Superior temporal gyrus (tissue), 1 donor: ENCODE results near the gene HOTAIR.
A peak's percentile ranks its signal among the peaks of the same experiment; 100 is the strongest.

ENCODE experiments used
- DNase-seq: peaks from one replicate; pipeline ENCODE4 v3.0.0-alpha.2; 2016; ENCODE audit errors: extremely low spot score

Gene HOTAIR

DNA sequence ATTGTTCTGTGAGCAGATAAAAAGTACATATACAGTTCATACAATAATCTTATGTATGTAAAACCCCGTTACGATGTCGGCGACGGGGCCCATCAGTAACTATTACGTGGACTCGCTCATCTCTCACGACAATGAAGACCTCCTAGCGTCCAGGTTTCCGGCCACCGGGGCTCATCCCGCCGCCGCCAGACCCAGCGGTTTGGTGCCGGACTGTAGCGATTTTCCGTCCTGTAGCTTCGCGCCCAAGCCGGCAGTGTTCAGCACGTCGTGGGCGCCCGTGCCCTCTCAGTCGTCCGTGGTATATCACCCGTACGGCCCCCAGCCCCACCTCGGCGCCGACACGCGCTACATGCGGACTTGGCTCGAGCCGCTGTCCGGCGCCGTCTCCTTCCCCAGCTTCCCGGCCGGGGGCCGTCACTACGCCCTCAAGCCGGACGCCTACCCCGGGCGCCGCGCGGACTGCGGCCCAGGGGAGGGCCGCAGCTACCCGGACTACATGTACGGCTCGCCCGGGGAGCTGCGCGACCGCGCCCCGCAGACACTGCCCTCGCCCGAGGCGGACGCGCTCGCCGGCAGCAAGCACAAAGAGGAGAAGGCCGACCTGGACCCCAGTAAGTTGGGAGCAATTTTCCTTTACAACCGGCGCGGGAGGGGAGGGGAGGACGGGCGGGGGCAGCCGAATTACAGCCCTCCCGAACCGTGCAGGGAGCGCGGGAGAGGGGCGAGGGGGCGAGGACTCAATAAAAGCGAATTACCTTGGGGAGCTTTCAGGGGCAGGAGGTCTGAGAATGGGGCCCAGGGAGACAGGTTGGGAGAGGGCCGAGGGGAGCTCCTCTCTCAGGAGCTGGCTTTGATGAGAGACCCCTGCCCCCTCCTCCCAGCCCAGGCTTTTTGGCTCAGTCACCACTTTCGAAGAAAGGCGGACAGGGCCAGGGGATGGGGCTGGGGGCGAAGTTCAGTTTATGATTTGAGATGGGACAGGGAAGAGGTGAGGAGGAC, 25.7 kb upstream of the HOTAIR start, which contains the start of gene HOXC9:
TSS of gene HOXC9 (plus strand) at position 46 of the 999 bp plus-strand sequence. CDS start at position 74, 28 bp downstream.
- DNase-seq, result no peak

GRCh38 chr12:53999559-54000115, 24.9 kb upstream of the HOTAIR start:
- no peak for DNase-seq

GRCh38 chr12:53998900-53999236, 24.1 kb upstream of the HOTAIR start:
- no peak for DNase-seq

GRCh38 chr12:53998110-53998899, 23.6 kb upstream of the HOTAIR start:
- DNase-seq, result no peak

DNA sequence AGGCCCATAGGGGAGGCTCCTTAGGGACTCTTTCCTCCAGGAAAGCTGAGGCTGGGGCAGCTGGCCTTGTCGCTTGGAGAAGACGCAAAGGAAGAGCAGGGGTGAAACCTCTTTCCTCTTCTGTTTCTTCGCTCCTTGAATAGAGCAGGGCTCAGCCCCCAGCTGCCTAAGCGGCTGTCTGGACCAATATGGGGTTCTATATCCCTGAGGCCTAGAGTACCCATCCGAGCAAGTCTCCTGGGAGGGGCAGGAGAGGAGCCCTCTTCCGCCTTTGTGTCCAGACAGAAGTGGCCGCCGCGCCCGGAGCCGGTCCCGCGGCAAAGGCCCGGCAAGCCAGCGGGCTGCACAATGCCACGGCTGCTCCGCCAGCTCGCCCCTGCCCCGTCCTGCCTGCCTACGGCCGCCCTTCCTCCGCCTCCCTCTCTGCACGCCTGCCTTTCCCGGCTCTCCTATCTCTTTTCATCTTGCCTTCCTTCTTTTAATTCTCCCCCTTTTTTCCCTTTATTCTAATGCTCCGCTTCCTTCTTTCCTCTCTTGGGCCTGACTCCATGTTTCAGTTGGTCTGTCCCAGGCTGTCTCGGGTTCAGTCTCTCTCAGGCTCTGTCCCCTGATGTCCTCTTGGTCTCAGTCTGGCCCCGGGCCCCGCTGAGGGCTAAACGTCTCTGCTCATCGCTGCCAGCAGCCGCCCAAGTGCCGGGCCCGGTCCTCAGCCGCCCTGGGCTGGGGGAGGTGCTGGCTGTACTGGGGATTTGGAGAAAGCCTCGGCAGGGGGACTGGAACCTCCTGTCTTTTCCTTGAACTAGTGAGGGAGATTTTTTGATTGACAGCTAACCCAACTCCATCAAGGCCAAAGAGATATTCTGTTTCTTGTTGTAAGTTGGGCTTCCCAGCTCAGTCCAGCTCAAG, 22.7 kb upstream of the HOTAIR start:
- DNase-seq, result no peak

DNA sequence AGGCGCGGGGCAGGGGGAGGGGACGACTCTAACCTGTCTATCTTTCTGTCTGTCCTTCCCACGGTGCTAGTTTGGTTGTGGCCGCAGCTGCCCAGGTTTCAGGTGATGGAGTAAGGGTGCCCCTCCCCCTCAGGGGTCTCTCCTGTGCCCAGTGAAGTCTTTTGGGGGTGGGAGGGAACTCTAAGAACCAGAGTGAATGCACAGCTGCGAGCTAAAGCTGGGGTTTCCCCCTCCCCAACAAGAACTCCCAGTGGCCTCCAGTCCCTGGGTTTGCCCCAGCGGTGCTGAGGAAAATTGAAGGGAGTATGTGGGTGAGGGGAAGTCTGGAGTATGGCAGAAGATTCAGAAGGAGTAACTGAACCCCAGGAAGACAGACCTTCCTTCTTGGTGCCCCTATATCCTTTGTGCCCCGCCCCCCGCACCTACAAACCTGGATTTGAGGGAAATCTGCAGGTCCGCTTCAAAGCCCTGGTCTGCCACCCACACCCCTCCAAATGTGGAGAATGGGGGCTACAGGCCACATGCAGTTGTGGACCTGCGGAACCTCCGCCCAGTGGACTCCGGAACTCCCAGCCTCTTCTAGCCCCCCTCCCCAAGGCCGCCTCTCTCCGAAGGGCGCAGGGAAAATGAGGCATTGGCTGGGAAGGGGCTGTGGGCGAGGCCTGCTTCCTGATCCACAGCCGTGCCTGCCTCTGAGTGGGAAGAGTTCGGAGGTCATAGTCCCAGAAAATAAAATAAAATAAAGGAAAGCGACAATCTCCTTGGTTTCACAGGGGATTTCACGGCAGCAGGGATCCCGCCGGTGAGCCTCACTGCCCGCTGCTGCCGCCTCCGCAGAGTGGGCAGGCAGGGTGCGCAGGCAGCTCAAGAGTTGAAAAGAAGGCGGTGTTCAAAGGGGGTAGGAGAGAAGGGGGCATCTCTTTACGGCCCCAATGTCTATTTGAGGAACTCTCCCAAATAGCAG, 21.8 kb upstream of the HOTAIR start:
- no peak for DNase-seq

GRCh38 chr12:53995378-53996239, 20.9 kb upstream of the HOTAIR start:
- no peak for DNase-seq

- DNase-seq, result no peak
Measured at GRCh38 chr12:53995002-53995377, 20.2 kb upstream of the HOTAIR start.

DNA sequence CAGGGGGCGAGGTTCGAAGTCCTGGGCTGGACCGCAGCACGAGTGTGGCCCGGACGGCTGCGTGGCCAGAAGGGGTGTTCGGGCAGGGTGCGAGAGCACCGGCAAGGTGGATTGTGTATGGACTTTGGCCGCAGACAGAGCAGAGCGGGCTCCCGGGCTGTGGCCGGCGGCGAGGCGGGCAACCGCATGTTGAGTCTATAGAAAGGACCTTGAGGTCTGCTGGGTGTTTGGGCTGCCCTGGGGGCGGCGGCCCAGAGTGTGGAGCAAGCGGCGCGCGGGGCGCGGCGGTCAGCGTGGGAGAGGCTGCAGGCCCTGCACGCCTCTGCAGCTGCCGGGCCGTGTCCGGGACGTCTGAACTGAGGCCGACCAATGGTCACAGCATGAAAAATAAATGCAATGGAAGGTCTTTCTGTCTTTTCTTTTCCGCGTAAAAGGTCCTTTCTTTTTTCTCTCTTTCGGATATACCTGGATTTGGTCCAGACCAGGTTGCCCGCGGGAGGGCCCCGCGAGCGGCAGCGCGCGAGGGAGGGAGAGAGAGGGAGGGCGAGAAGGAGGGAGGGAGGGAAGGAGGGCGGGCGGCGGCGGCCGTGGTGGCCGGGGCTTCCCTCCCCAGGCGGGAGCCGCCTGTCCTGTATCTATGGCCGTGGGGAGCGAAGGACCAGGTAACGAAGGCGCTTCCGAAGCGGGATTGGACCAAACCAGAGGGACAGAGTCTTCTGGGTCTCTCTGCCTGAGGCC, 19.7 kb upstream of the HOTAIR start:
- no peak for DNase-seq

GRCh38 chr12:53994009-53994263, 19.2 kb upstream of the HOTAIR start:
- DNase-seq, result no peak

DNA sequence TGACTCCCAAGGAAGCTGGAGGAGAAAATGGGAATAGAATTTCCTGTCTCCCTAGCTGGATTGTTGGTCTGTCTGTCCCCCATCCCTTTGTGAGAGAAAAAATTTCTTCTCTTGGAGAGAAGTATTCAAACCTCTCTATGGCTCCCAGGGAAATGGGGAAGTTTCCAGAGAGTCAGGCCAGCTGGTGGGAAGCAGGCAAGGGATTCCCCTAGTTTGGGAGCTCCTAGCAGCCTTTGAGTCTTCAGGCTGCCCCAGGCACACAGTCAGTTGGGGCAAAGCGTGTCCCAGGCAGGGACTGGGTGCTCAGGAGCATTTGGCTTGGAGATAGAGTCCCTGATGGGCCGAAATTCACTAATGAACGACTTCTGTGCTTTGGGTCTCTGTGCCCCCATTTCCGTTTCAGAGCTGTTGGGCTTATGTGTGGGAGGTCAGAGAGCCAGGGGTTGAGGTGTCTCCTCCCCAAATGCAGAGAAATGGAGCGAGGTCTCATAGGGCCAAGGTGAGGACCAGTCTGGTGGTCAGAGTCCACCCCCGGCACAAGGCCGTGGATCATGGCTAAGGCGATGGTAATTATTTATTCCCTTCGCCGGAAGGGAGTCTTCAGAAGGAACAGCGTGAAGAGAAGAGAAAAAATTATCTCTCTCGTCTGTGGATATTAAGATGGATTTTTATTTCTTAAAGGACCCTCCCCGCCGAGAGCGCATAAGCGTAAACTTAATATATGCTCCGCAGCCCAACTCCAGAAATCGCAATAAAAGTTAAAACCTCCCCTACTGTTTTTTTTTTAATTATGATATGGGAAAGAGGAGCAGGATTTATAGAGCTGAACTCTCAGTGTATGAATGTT, 18.6 kb upstream of the HOTAIR start:
- no peak for DNase-seq

GRCh38 chr12:53992377-53992889, 17.7 kb upstream of the HOTAIR start:
- no peak for DNase-seq

- DNase-seq, result no peak
Measured at GRCh38 chr12:53991077-53991460, 16.3 kb upstream of the HOTAIR start.

DNA sequence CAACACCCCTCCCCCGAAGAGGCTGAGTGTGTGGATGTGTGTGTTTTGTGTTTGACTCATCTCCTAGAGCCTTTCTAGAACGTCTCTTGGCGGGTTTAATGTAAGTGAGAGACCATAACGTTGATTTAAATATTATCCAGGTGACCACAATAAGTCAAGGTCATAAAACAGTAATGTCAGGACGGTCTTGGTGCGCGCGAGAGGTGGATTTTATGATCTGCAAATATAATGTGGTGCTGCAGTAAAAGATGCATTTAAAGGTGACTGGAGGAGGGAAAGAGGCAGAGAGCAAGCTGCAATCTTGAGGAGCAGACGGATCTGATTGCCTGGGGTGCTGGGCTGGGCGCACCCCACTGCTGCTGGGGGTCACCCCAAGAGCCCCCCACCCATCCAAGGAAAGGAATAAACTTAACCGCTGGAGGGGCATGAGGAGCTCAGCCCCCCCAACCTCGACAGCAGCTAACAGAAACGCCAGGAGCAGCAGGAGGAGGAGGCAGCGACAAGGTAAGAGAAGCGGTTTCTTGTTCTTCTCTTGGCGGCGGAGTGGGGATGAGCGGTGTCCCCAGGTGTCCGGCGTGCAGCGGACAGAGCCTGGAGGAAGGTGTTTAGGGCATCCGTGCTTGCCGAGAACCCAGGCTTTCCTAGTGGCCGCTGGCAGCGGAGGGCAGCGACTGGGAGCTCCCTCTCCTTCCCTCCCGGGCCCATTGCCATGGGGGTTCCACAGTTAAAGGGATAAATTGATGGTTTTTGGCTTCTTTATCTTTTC, 15.7 kb upstream of the HOTAIR start:
- DNase-seq, result no peak

GRCh38 chr12:53989227-53990113, 14.7 kb upstream of the HOTAIR start:
- DNase-seq, result peak; percentile 31
